GM12878 (cell line): Measurements from ENCODE around the gene LSM2.

Experiments
- EP300 ChIP-seq, 2 experiments: fragments of 150-350 bp in 1 of 2; IDR thresholded peaks; 2 replicates each; pipeline ENCODE4 v1.6.1; 2011 to 2012; ENCODE audit warnings: low read depth in 2 of 2, low read length in 2 of 2, borderline replicate concordance in 1 of 2, improper control_type of control experiment in 1 of 2, inconsistent platforms in 1 of 2; ENCODE audit not compliant: control insufficient read depth in 1 of 2
- HCFC1 ChIP-seq: fragments of 150-350 bp; IDR thresholded peaks from 2 replicates; pipeline ENCODE4 v1.6.1; 2014; ENCODE audit warnings: low read length
- MTA2 ChIP-seq: fragments of 450-650 bp; IDR thresholded peaks from 2 replicates; pipeline ENCODE4 v1.6.1; 2016; ENCODE audit warnings: low read depth, mild to moderate bottlenecking, moderate library complexity
- POLR2A ChIP-seq: IDR thresholded peaks from 2 replicates; pipeline ENCODE4 v1.6.1; 2011; ENCODE audit warnings: low read depth, mild to moderate bottlenecking, low read length
- SPI1 ChIP-seq: IDR thresholded peaks from 2 replicates; pipeline ENCODE4 v1.6.1; 2011; ENCODE audit warnings: low read depth, mild to moderate bottlenecking, low read length, moderate library complexity, borderline replicate concordance; ENCODE audit not compliant: insufficient read depth
- YY1 ChIP-seq: IDR thresholded peaks from 2 replicates; pipeline ENCODE4 v1.6.1; 2011; ENCODE audit warnings: low read depth, mild to moderate bottlenecking, low read length
- TF ChIP-seq, protein P1 (sequence below), 3 experiments: IDR thresholded peaks in 2 of 3; conservative IDR thresholded peaks in 1 of 3; 2 replicates each; pipeline ENCODE4 v1.5.1; 2011; ENCODE audit warnings: low read depth in 3 of 3, low read length in 3 of 3, mild to moderate bottlenecking in 3 of 3, control low read depth in 2 of 3, moderate library complexity in 2 of 3, inconsistent platforms in 1 of 3, mixed read lengths in 1 of 3; ENCODE audit not compliant: control insufficient read depth in 2 of 3, insufficient read depth in 1 of 3; ENCODE audit errors: extremely low read depth in 1 of 3
- TF ChIP-seq, protein P2 (sequence below): fragments of 450-650 bp; IDR thresholded peaks from 2 replicates; pipeline ENCODE4 v1.6.1; 2017; ENCODE audit warnings: mild to moderate bottlenecking

DNA sequence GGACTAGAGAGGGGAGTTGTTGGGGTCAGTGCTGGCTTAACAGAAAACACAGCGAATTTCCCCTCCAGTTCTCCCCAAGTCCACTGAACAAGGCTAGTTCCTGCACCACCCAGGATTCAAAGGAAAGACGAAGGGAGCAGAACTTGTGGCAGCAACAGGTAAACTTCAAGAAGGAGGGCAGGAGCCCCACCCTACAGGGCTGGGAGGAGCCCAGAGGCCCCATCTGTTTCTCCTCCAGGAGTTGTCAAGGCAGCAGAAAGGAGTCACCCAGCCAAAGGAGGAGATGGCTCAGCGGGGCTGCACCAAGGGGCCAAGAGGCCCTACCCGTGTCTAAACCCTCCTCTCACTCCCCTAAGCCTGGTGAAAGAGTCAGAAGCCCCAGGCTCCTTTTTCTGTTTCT is 42.6 kb downstream of the LSM2 start:
- TF ChIP-seq SPI1: no peak
- TF ChIP-seq, protein P1, sequence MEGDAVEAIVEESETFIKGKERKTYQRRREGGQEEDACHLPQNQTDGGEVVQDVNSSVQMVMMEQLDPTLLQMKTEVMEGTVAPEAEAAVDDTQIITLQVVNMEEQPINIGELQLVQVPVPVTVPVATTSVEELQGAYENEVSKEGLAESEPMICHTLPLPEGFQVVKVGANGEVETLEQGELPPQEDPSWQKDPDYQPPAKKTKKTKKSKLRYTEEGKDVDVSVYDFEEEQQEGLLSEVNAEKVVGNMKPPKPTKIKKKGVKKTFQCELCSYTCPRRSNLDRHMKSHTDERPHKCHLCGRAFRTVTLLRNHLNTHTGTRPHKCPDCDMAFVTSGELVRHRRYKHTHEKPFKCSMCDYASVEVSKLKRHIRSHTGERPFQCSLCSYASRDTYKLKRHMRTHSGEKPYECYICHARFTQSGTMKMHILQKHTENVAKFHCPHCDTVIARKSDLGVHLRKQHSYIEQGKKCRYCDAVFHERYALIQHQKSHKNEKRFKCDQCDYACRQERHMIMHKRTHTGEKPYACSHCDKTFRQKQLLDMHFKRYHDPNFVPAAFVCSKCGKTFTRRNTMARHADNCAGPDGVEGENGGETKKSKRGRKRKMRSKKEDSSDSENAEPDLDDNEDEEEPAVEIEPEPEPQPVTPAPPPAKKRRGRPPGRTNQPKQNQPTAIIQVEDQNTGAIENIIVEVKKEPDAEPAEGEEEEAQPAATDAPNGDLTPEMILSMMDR (IDR thresholded peaks at IDR 0.05 in 2 of 3, conservative IDR thresholded peaks at IDR 0.05 in 1 of 3; ENCODE audit: control insufficient read depth in 2 of 3, extremely low read depth in 1 of 3, insufficient read depth in 1 of 3, low read depth in 3 of 3, low read length in 3 of 3): no peak
- TF ChIP-seq HCFC1: no peak
- no peak for TF ChIP-seq EP300 (IDR thresholded peaks at IDR 0.05; ENCODE audit: borderline replicate concordance in 1 of 2, control insufficient read depth in 1 of 2, low read depth in 2 of 2, low read length in 2 of 2)
- no peak for TF ChIP-seq MTA2
- TF ChIP-seq YY1: no peak
- TF ChIP-seq, protein P2, sequence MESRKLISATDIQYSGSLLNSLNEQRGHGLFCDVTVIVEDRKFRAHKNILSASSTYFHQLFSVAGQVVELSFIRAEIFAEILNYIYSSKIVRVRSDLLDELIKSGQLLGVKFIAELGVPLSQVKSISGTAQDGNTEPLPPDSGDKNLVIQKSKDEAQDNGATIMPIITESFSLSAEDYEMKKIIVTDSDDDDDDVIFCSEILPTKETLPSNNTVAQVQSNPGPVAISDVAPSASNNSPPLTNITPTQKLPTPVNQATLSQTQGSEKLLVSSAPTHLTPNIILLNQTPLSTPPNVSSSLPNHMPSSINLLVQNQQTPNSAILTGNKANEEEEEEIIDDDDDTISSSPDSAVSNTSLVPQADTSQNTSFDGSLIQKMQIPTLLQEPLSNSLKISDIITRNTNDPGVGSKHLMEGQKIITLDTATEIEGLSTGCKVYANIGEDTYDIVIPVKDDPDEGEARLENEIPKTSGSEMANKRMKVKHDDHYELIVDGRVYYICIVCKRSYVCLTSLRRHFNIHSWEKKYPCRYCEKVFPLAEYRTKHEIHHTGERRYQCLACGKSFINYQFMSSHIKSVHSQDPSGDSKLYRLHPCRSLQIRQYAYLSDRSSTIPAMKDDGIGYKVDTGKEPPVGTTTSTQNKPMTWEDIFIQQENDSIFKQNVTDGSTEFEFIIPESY: no peak
- TF ChIP-seq POLR2A: no peak
